ENCODE data around the gene MTX1.
"Not testable (repeated sequence)": the region's sequence is repeated elsewhere in the genome, so short reads cannot be mapped to it uniquely, and the experiment has no call there.

MTX1 gene

DNA sequence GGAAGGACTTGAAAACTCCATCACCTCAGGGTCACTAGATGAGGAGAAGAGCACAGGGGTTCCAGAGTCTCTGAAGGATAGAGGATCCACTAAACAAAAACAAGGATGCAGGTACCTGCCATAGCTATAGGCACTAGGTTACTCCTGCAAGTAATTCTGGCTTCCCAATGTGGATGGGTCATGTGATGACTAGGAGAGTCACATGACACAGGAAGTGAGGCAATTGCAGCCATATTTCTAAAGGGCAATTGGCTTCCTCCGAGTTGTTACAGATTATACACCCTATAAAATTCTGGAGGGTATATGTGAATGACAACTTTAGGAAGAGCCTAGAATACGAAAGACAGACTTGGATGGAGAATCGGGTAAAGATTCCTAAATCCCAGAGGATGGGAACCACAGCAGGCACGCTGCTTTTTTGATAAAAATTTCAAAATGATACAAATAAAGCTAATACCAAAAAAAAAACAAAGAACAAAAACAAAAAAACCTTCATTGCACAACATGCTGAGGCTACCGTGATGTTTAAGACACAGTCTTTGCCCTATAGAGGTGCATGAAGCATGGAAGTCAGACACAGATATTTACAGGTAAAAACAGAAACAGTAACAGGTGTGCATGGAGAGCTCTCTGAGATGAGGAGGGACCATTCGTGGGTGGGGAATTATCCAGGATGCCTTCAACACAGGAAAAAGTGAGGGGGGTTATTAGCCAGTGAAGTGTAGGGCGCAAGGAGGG is 10.5 kb downstream of the MTX1 start:
- TF ChIP-seq, protein P1, sequence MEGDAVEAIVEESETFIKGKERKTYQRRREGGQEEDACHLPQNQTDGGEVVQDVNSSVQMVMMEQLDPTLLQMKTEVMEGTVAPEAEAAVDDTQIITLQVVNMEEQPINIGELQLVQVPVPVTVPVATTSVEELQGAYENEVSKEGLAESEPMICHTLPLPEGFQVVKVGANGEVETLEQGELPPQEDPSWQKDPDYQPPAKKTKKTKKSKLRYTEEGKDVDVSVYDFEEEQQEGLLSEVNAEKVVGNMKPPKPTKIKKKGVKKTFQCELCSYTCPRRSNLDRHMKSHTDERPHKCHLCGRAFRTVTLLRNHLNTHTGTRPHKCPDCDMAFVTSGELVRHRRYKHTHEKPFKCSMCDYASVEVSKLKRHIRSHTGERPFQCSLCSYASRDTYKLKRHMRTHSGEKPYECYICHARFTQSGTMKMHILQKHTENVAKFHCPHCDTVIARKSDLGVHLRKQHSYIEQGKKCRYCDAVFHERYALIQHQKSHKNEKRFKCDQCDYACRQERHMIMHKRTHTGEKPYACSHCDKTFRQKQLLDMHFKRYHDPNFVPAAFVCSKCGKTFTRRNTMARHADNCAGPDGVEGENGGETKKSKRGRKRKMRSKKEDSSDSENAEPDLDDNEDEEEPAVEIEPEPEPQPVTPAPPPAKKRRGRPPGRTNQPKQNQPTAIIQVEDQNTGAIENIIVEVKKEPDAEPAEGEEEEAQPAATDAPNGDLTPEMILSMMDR (IDR thresholded peaks at IDR 0.05; ENCODE audit: borderline replicate concordance, insufficient read depth, low read depth, low read length): no peak
- H3K4me3 ChIP-seq (ENCODE audit: low read depth, low read length): no peak overlapping the region

DNA sequence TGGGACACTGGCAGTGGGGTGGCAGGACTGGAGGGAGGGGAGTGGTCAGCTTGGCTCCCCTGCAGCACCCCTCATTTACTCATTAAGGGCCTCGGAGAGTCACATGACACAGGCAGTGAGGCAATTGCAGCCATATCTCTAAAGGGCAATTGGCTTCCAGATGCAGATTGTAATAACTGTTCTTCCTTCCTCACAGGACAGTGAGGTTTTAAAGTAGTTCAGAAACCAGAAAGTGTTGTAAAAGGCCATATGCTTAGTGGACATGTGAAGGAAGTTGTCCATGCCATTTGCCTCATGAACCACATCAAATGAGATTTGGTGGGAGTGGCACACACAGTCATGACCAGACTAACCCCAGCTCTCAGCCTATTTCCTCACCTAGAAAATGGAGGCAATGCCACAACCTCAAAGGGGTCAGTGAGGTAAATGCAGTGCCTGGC is 11.1 kb downstream of the MTX1 start:
- H3K4me3 ChIP-seq (ENCODE audit: low read depth, low read length): no peak overlapping the region

DNA sequence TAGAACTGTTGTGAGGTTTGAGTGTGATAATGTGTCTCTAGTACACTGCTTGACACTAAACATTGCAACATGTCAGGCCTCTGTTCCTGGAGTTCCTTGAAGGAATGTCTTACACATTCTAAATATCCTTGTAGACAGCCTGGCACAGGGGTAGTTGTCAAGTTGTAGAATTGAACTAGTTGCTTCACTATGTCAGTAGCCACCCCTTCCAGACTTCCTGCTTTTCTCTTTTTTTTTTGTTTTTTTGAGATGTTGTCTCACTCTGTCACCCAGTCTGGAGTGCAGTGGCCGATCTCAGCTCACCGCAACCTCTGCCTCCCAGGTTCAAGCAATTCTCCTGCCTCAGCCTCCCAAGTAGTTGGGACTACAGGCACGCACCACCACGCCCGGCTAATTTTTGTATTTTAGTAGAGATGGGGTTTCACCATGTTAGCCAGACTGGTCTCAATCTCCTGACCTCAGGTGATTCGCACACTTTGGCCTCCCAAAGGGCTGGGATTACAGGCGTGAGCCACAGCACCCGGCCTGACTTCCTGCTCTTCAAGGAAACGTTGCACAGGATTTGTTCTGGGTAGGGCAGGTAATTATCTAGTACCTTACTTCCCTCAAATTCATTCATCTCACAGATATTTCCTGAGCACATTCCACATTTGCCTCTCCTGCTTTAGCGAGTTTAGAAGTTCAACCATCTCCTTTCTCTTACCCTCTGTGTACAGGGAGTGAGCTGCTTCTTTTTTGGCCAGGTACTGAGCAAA is 11.9 kb downstream of the MTX1 start:
- not testable (repeated sequence) for H3K4me3 ChIP-seq (ENCODE audit: low read depth, low read length)

More for the DNA sequence above, 11.1 kb downstream of the MTX1 start:
- TF ChIP-seq, protein P1 (IDR thresholded peaks at IDR 0.05; ENCODE audit: borderline replicate concordance, insufficient read depth, low read depth, low read length): no peak

DNA sequence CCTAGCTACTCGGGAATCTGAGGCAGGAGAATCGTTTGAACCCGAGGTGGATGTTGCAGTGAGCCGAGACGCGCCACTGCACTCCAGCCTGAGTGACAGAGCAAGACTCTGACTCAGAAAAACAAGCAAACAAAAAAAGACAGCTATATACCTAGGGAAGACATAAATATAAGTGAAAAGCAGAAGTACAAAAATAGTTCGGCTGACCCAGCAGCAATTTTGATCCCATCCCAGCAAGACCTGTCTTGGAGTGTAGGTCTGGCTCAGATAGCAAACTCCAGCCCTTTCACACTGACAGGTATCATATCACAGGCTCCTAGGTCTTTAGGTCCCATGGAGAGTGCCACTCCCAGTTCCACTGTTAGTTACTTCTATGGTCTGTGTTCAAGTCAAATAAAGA is 14.6 kb downstream of the MTX1 start:
- TF ChIP-seq, protein P1 (IDR thresholded peaks at IDR 0.05; ENCODE audit: borderline replicate concordance, insufficient read depth, low read depth, low read length): no peak
- no peak overlapping the region for H3K4me3 ChIP-seq (ENCODE audit: low read depth, low read length)

DNA sequence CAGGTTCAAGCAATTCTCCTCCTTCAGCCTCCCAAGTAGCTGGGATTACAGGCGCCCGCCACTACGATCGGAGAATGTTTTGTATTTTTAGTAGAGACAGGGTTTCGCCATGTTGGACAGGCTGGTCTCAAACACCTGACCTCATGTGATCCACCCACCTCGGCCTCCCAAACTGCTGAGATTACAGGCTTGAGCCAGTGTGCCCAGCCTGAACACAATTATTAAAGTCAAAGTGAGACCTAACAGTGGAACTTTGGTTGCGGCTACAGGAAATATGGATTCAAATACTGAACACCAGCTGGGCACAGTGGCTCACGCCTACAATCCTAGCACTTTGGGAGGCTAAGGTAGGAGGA is 16.9 kb downstream of the MTX1 start:
- peak overlapping the region; percentile 8 for H3K4me3 ChIP-seq (ENCODE audit: low read depth, low read length)

DNA sequence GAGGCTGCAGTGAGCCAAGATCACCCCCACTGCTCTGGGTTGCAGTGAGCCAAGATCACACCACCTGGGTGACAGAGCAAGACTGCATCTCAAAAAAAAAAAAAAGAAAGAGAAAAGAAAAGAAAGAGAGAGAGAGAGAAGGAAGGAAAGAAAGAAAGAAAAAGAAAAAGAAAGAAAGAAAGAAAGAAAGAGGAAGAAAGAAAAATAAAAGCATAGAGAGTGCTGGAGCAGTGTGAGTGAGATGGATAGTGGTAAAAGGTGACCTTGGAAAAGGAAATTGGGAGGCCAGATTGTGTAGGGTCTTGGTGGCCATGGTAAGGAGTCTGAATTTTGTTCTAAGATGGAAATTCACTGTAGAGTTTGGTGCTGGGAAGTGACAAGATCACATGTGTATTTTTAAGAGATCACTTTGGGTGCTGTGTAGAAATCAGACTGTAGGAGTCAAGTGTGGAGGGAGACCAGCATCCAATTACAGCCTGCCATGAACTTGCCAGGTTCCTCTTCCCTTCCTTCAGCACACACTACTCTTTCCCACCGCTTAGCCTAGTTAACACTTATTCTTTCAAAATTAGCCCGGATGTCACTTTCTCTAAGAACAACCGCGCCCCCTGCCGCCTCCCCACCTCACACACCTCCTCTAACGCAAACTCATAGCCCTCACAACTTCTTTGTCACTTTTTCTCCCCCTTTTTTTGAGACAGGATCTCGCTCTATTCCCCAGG is 17.9 kb downstream of the MTX1 start:
- TF ChIP-seq, protein P1 (IDR thresholded peaks at IDR 0.05; ENCODE audit: borderline replicate concordance, insufficient read depth, low read depth, low read length): peak; percentile 68; the same call in 1 of the 2 replicates
- peak overlapping the region; percentile 56 for H3K4me3 ChIP-seq (ENCODE audit: low read depth, low read length)

DNA sequence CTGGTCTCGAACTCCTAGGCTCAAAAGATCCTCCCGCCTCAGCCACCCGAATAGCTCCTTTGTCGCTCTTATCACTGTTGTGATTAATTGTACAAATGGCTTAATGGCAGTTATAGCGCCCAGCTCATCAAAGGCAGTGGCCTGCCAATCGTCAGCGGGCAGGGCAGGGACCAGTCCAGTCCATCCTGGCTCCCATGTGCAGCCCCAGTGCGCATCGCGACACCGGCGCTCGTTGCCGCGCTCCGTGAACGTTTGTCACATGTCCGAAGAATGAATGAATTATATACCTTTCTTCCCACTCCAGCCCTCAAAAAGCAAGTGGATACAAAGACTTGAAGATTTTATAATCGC is 18.4 kb downstream of the MTX1 start:
- TF ChIP-seq, protein P1 (IDR thresholded peaks at IDR 0.05; ENCODE audit: borderline replicate concordance, insufficient read depth, low read depth, low read length): no peak
- H3K4me3 ChIP-seq (ENCODE audit: low read depth, low read length): peak overlapping the region; percentile 56

Measured in GM12875 (cell line).